Neural cell (in vitro differentiated cells): Measurements from ENCODE around the gene AMZ2. TPM values are rescaled to one million over a fixed set of nuclear protein-coding genes. Genes with fewer than 3 reads are reported as not detected.

ENCODE experiments used
- H2AFZ ChIP-seq: fragments of 200-600, 300-800 bp; sonication (generic), shearing (Covaris generic); 2 replicates; pipeline ENCODE4 v1.6.0; 2014; ENCODE audit warnings: low read depth, mild to moderate bottlenecking, antibody characterized with exemption, low read length, moderate library complexity
- H3F3A ChIP-seq: fragments of 200-600 bp; shearing (Covaris generic); 2 replicates; pipeline ENCODE4 v1.6.1; 2016; ENCODE audit warnings: mild to moderate bottlenecking, moderate library complexity, mixed read lengths, antibody characterized with exemption, low read length; ENCODE audit not compliant: insufficient read depth, poor library complexity, severe bottlenecking
- H3K27ac ChIP-seq: fragments of 200-600, 300-800 bp; sonication (generic), shearing (Covaris generic); 2 replicates; pipeline ENCODE4 v1.5.1; 2014; ENCODE audit warnings: mild to moderate bottlenecking, low read length, moderate library complexity
- H3K27me3 ChIP-seq: fragments of 300-800, 200-600 bp; sonication (generic), shearing (Covaris generic); 2 replicates; pipeline ENCODE4 v1.6.0; 2014; ENCODE audit warnings: mild to moderate bottlenecking, low read depth, low read length, moderate library complexity; ENCODE audit not compliant: insufficient read depth
- H3K36me3 ChIP-seq: fragments of 300-800, 200-600 bp; sonication (generic), shearing (Covaris generic); 2 replicates; pipeline ENCODE4 v1.5.1; 2014; ENCODE audit warnings: mild to moderate bottlenecking, antibody characterized with exemption, low read length, moderate library complexity; ENCODE audit not compliant: insufficient read depth
- H3K4me2 ChIP-seq: fragments of 300-800, 200-600 bp; sonication (generic), shearing (Covaris generic); 2 replicates; pipeline ENCODE4 v1.6.0; 2014; ENCODE audit warnings: mild to moderate bottlenecking, low read length
- H3K4me3 ChIP-seq: fragments of 300-800, 200-600 bp; sonication (generic), shearing (Covaris generic); 2 replicates; pipeline ENCODE4 v1.5.1; 2014; ENCODE audit warnings: mild to moderate bottlenecking, low read length, moderate library complexity
- H3K79me2 ChIP-seq: fragments of 200-600 bp; shearing (Covaris generic); replicated peaks from 2 replicates; pipeline ENCODE4 v1.6.0; 2014; ENCODE audit warnings: mild to moderate bottlenecking, low read length, moderate library complexity; ENCODE audit not compliant: insufficient read depth
- H3K9ac ChIP-seq: fragments of 300-800, 200-600 bp; sonication (generic), shearing (Covaris generic); 2 replicates; pipeline ENCODE4 v1.6.1; 2016; ENCODE audit warnings: mild to moderate bottlenecking, low read length, mixed read lengths
- H3K9me2 ChIP-seq: fragments of 200-600 bp; shearing (Covaris generic); 2 replicates; pipeline ENCODE4 v1.6.1; 2016; ENCODE audit warnings: mild to moderate bottlenecking, low read length, mixed read lengths; ENCODE audit not compliant: insufficient read depth
- H3K9me3 ChIP-seq: fragments of 200-600, 300-800 bp; sonication (generic), shearing (Covaris generic); 2 replicates; pipeline ENCODE4 v1.6.1; 2016; ENCODE audit warnings: mild to moderate bottlenecking, mixed run types, low read length, moderate library complexity, mixed read lengths
- H4K20me1 ChIP-seq: fragments of 200-600 bp; shearing (Covaris generic); 2 replicates; pipeline ENCODE4 v1.6.1; 2016; ENCODE audit warnings: mild to moderate bottlenecking, mixed run types; ENCODE audit not compliant: insufficient read depth
- EP300 ChIP-seq: fragments of 450-650 bp; conservative IDR thresholded peaks from 2 replicates; pipeline ENCODE4 v1.6.1; 2014; ENCODE audit warnings: antibody characterized with exemption, mild to moderate bottlenecking, moderate library complexity; ENCODE audit not compliant: poor library complexity, severe bottlenecking
- EZH2 ChIP-seq: fragments of 200-600, 300-800 bp; shearing (Covaris generic), sonication (generic); IDR thresholded peaks from 2 replicates; pipeline ENCODE4 v1.6.1; 2014; ENCODE audit warnings: antibody characterized with exemption, low read length, borderline replicate concordance, mild to moderate bottlenecking; ENCODE audit not compliant: insufficient read depth, poor library complexity, severe bottlenecking
- MXI1 ChIP-seq: fragments of 450-650 bp; conservative IDR thresholded peaks from 2 replicates; pipeline ENCODE4 v1.6.1; 2014; ENCODE audit warnings: antibody characterized with exemption, mild to moderate bottlenecking; ENCODE audit not compliant: poor library complexity, severe bottlenecking
- POLR2AphosphoS5 ChIP-seq: IDR thresholded peaks from 2 replicates; pipeline ENCODE4 v1.6.1; 2012
- RAD21 ChIP-seq: fragments of 450-650 bp; conservative IDR thresholded peaks from 2 replicates; pipeline ENCODE4 v1.6.1; 2014; ENCODE audit warnings: antibody characterized with exemption, mild to moderate bottlenecking, moderate library complexity
- SMC3 ChIP-seq: fragments of 450-650 bp; conservative IDR thresholded peaks from 2 replicates; pipeline ENCODE4 v1.6.1; 2014; ENCODE audit warnings: antibody characterized with exemption, mild to moderate bottlenecking, moderate library complexity; ENCODE audit not compliant: poor library complexity
- TAF1 ChIP-seq: IDR thresholded peaks from 2 replicates; pipeline ENCODE4 v1.6.1; 2012; ENCODE audit warnings: low read depth
- polyA plus RNA-seq: library from polyadenylated mRNA; depleted of rRNA; stranded (reverse); fragments of >200 nt; gene quantifications from 2 replicates; pipeline ENCODE4 v1.2.3, GENCODE V29; 2014
- TF ChIP-seq, protein P1 (sequence below): fragments of 450-650 bp; IDR thresholded peaks from 2 replicates; pipeline ENCODE4 v1.5.1; 2014; ENCODE audit warnings: antibody characterized with exemption, mild to moderate bottlenecking, moderate library complexity; ENCODE audit not compliant: poor library complexity, severe bottlenecking
- TF ChIP-seq, protein P2 (sequence below): IDR thresholded peaks from 2 replicates; pipeline ENCODE4 v1.6.1; 2012; ENCODE audit warnings: borderline replicate concordance

The AMZ2 gene
- polyA plus RNA-seq, 1 donor from 2014 or later = 158 TPM

DNA sequence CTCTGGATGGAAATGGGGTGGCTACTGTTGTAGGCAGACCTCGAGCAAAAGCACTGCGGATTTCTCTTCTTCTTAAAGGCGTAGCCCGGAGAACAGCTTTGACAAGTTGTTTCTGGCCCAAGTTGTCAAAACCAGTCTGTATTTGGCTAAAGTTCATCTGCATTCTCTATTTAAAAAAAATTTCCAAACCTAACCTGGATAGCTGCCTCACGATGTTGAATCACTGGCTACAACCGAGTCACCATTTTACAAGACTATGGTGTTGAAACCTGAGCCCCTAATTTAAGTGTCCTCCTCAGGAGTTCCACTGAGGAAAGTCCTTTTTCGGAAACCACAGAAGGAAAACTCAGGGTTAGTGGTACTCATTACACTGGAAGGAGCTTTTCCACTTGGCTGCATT, 41.6 kb downstream of the AMZ2 start:
- H3K27ac ChIP-seq = no peak overlapping the region
- peaks cover 3% of the 10 kb centered on the region for H4K20me1 ChIP-seq
- H3K4me2 ChIP-seq = peak overlapping the region; percentile 91
- H3K79me2 ChIP-seq = no peaks in the 10 kb centered on the region
- TF ChIP-seq, protein P1, sequence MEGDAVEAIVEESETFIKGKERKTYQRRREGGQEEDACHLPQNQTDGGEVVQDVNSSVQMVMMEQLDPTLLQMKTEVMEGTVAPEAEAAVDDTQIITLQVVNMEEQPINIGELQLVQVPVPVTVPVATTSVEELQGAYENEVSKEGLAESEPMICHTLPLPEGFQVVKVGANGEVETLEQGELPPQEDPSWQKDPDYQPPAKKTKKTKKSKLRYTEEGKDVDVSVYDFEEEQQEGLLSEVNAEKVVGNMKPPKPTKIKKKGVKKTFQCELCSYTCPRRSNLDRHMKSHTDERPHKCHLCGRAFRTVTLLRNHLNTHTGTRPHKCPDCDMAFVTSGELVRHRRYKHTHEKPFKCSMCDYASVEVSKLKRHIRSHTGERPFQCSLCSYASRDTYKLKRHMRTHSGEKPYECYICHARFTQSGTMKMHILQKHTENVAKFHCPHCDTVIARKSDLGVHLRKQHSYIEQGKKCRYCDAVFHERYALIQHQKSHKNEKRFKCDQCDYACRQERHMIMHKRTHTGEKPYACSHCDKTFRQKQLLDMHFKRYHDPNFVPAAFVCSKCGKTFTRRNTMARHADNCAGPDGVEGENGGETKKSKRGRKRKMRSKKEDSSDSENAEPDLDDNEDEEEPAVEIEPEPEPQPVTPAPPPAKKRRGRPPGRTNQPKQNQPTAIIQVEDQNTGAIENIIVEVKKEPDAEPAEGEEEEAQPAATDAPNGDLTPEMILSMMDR = no peak
- TF ChIP-seq RAD21 = no peak
- peaks cover 4% of the 10 kb centered on the region for H3K27me3 ChIP-seq
- no peak overlapping the region for H2AFZ ChIP-seq
- no peaks in the 10 kb centered on the region for H3K36me3 ChIP-seq
- H3K9me2 ChIP-seq = no peaks in the 10 kb centered on the region
- no peaks in the 10 kb centered on the region for H3F3A ChIP-seq
- H3K9ac ChIP-seq = peak overlapping the region; percentile 91
- no peaks in the 10 kb centered on the region for H3K9me3 ChIP-seq
- peak overlapping the region; percentile 82 for H3K4me3 ChIP-seq

DNA sequence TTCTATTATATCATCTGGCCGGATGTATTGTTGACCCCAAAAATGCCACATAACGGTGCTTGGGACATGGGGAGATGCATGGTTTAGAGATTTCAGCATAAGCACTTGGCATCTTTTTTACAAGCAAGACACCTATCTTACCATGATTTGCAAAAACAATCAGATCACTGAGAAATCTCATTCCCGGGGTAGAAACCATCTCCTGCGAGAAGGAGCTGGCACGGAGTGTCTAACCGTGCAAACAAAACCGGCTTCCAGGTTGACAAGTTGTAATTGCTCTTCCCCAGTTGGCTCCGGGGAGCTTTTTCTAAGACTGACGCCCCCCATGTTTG, 42.1 kb downstream of the AMZ2 start:
- Histone ChIP-seq H3K4me2 (peak overlapping the region; percentile 91), H3K9ac (peak overlapping the region; percentile 91), H3K79me2 (no peaks in the 10 kb centered on the region), H3K36me3 (no peaks in the 10 kb centered on the region), H3K9me2 (no peaks in the 10 kb centered on the region), H3K9me3 (no peaks in the 10 kb centered on the region), H4K20me1 (peaks cover 3% of the 10 kb centered on the region), H3K27ac (peak overlapping the region; percentile 75), H3K27me3 (peaks cover 4% of the 10 kb centered on the region), H3F3A (no peaks in the 10 kb centered on the region), H2AFZ (no peak overlapping the region), H3K4me3 (peak overlapping the region; percentile 82)
- no peak for TF ChIP-seq RAD21
- TF ChIP-seq EZH2 = no peak
- TF ChIP-seq, protein P1 = no peak
- no peak for TF ChIP-seq POLR2AphosphoS5
- TF ChIP-seq, protein P2, sequence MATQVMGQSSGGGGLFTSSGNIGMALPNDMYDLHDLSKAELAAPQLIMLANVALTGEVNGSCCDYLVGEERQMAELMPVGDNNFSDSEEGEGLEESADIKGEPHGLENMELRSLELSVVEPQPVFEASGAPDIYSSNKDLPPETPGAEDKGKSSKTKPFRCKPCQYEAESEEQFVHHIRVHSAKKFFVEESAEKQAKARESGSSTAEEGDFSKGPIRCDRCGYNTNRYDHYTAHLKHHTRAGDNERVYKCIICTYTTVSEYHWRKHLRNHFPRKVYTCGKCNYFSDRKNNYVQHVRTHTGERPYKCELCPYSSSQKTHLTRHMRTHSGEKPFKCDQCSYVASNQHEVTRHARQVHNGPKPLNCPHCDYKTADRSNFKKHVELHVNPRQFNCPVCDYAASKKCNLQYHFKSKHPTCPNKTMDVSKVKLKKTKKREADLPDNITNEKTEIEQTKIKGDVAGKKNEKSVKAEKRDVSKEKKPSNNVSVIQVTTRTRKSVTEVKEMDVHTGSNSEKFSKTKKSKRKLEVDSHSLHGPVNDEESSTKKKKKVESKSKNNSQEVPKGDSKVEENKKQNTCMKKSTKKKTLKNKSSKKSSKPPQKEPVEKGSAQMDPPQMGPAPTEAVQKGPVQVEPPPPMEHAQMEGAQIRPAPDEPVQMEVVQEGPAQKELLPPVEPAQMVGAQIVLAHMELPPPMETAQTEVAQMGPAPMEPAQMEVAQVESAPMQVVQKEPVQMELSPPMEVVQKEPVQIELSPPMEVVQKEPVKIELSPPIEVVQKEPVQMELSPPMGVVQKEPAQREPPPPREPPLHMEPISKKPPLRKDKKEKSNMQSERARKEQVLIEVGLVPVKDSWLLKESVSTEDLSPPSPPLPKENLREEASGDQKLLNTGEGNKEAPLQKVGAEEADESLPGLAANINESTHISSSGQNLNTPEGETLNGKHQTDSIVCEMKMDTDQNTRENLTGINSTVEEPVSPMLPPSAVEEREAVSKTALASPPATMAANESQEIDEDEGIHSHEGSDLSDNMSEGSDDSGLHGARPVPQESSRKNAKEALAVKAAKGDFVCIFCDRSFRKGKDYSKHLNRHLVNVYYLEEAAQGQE = no peak
- no peak for TF ChIP-seq EP300
- TF ChIP-seq TAF1 = no peak
- no peak for TF ChIP-seq MXI1
- TF ChIP-seq SMC3 = no peak
